HepG2 (cell line): Measurements from ENCODE around the gene BIRC7. TPM values are rescaled to one million over a fixed set of nuclear protein-coding genes. Genes with fewer than 3 reads are reported as not detected.
A peak's percentile ranks its signal among the peaks of the same experiment; 100 is the strongest.

Experiments
- ATAC-seq: fragments of 200-7000 bp; cut with Tn5 transposase; 3 replicates; pipeline ENCODE4 v1.9.1; 2020; ENCODE audit warnings: mild to moderate bottlenecking, moderate library complexity
- BruUV-seq: library from RNA; stranded (reverse); fragments of 400-500 nt; replicated peaks from 2 replicates; lab custom pipeline; 2021; lab: Mats Ljungman, UMichigan
- CTCF ChIA-PET: fragments of 300-600 bp; formaldehyde crosslinking; extraction: SDS; loops from one replicate; lab custom pipeline; 2021; ENCODE audit warnings: low total read pairs, inconsistent platforms, low intra/inter-chr PET ratio; lab: Yijun Ruan, JAX
- POLR2A ChIA-PET: fragments of 350-600 bp; sonication (Branson Sonifier 250); formaldehyde crosslinking; loops from one replicate; lab custom pipeline; 2020; ENCODE audit warnings: antibody characterized with exemption, inconsistent platforms; lab: Yijun Ruan, JAX
- DNase-seq: peaks from one replicate; pipeline ENCODE4 v3.0.0-alpha.2; 2015; ENCODE audit warnings: low spot score
- FAIRE-seq: peaks from 3 replicates; lab custom pipeline; 2011; peaks lifted over from hg19 to GRCh38; lab: Jason Lieb, UNC
- H2AFZ ChIP-seq: one replicate; pipeline ENCODE4 v1.6.1; 2011; ENCODE audit warnings: low read length, inconsistent platforms
- H3K27ac ChIP-seq: fragments of 300-600 bp; 3 replicates; pipeline ENCODE4 v1.8.0; 2011; ENCODE audit warnings: mixed run types, mild to moderate bottlenecking, mixed read lengths, low read length, inconsistent platforms; ENCODE audit not compliant: insufficient read depth; ENCODE audit errors: extremely low read length
- H3K27me3 ChIP-seq, 2 experiments: fragments of 200-600 bp in 1 of 2; 2 replicates in 1 of 2; 3 replicates in 1 of 2; pipeline versions ENCODE4 v1.6.0 to v1.8.0; 2011; ENCODE audit warnings: low read length in 2 of 2, mild to moderate bottlenecking in 2 of 2, moderate library complexity in 2 of 2, inconsistent platforms in 1 of 2; ENCODE audit not compliant: insufficient read depth in 2 of 2, control insufficient read depth in 1 of 2
- H3K36me3 ChIP-seq, 2 experiments: fragments of 200-600 bp in 1 of 2; replicated peaks in 1 of 2; 2 replicates in 1 of 2; 3 replicates in 1 of 2; pipeline versions ENCODE4 v1.5.1 to v1.8.0; 2011; ENCODE audit warnings: low read length in 2 of 2, inconsistent platforms in 1 of 2; ENCODE audit not compliant: insufficient read depth in 2 of 2, control insufficient read depth in 1 of 2
- H3K4me1 ChIP-seq: 2 replicates; pipeline ENCODE4 v1.5.1; 2012; ENCODE audit warnings: low read length, inconsistent platforms; ENCODE audit not compliant: insufficient read depth
- H3K4me2 ChIP-seq: 2 replicates; pipeline ENCODE4 v1.6.0; 2011; ENCODE audit warnings: low read depth, low read length, inconsistent platforms
- H3K4me3 ChIP-seq, 3 experiments: fragments of 200-600 bp in 1 of 3; sonication (generic), shearing (Covaris generic) in 1 of 3; replicated peaks in 1 of 3; 2 replicates each; pipeline ENCODE4 v1.5.1; 2011 to 2016; ENCODE audit warnings: low read length in 3 of 3, inconsistent platforms in 2 of 3, low read depth in 2 of 3, mild to moderate bottlenecking in 2 of 3, control low read depth in 1 of 3, mixed read lengths in 1 of 3; ENCODE audit not compliant: insufficient read depth in 1 of 3
- H3K79me2 ChIP-seq: one replicate; pipeline ENCODE4 v1.6.1; 2011; ENCODE audit warnings: low read length, inconsistent platforms; ENCODE audit not compliant: insufficient read depth
- H3K9ac ChIP-seq: 2 replicates; pipeline ENCODE4 v1.6.0; 2011; ENCODE audit warnings: mild to moderate bottlenecking, low read depth, low read length, inconsistent platforms; ENCODE audit not compliant: insufficient read depth
- H3K9me3 ChIP-seq: 2 replicates; pipeline ENCODE4 v1.5.1; 2012; ENCODE audit warnings: mild to moderate bottlenecking, low read length
- H4K20me1 ChIP-seq: 2 replicates; pipeline ENCODE4 v1.6.0; 2011; ENCODE audit warnings: inconsistent platforms, mild to moderate bottlenecking, low read length, moderate library complexity; ENCODE audit not compliant: insufficient read depth
- EED ChIP-seq: sonication (generic); formaldehyde crosslinking; IDR thresholded peaks from 2 replicates; pipeline ENCODE4 v1.5.0; 2020; ENCODE audit warnings: mild to moderate bottlenecking, missing genetic modification reagents
- FUBP1 ChIP-seq: sonication (generic); formaldehyde crosslinking; IDR thresholded peaks from 2 replicates; pipeline ENCODE4 v1.5.1; 2020; ENCODE audit warnings: missing genetic modification reagents, mild to moderate bottlenecking, borderline replicate concordance
- MAFG ChIP-seq: sonication (generic); formaldehyde crosslinking; IDR thresholded peaks from 2 replicates; pipeline ENCODE4 v1.5.1; 2020; ENCODE audit warnings: mild to moderate bottlenecking, missing genetic modification reagents
- MATR3 ChIP-seq: sonication (generic); formaldehyde crosslinking; IDR thresholded peaks from 2 replicates; pipeline ENCODE4 v1.4.0; 2020; ENCODE audit warnings: missing genetic modification reagents
- MIER3 ChIP-seq: IDR thresholded peaks from 2 replicates; pipeline ENCODE4 v1.6.1; 2016; ENCODE audit warnings: missing compliant biosample characterization, borderline replicate concordance
- MXD1 ChIP-seq: sonication (generic); formaldehyde crosslinking; IDR thresholded peaks from 2 replicates; pipeline ENCODE4 v1.4.0; 2020; ENCODE audit warnings: mild to moderate bottlenecking, missing genetic modification reagents
- NFIC ChIP-seq: IDR thresholded peaks from 2 replicates; pipeline ENCODE4 v1.6.1; 2012; ENCODE audit warnings: mild to moderate bottlenecking, low read length, inconsistent platforms
- POLR2A ChIP-seq, 2 experiments: IDR thresholded peaks; 2 replicates each; pipeline ENCODE4 v1.6.1; 2011; ENCODE audit warnings: low read depth in 2 of 2, low read length in 2 of 2, mild to moderate bottlenecking in 1 of 2, moderate library complexity in 1 of 2; ENCODE audit not compliant: insufficient read depth in 1 of 2
- POLR2AphosphoS2 ChIP-seq: IDR thresholded peaks from 2 replicates; pipeline ENCODE4 v1.6.1; 2011; ENCODE audit warnings: low read depth, low read length, improper control_type of control experiment
- RBFOX2 ChIP-seq: fragments of 200-400 bp; formaldehyde crosslinking; IDR thresholded peaks from 2 replicates; pipeline ENCODE4 v1.6.1; 2017; ENCODE audit warnings: low read depth, mild to moderate bottlenecking, low read length
- TBL1XR1 ChIP-seq: fragments of 150-350 bp; IDR thresholded peaks from 2 replicates; pipeline ENCODE4 v1.6.1; 2014; ENCODE audit warnings: borderline replicate concordance, low read length; ENCODE audit not compliant: partially characterized antibody
- WGBS: methylation state at CpG from one replicate; pipeline ENCODE4 v1.1.6; 2017; ENCODE audit warnings: low lambda C conversion rate; 5-methylcytosine and 5-hydroxymethylcytosine counted together
- in situ Hi-C: cut with HindIII; loops from 2 replicates; pipeline ENCODE4 v1.10.0; 2017; ENCODE audit warnings: low pct_unique_long_range_greater_than_20kb; ENCODE audit not compliant: extremely low pct_ligation_motif_present
- intact Hi-C: fragments of 100-400 bp; cut with micrococcal nuclease; formaldehyde crosslinking; loops from one replicate; pipeline ENCODE4 v1.10.0; 2022; ENCODE audit not compliant: unreplicated experiment
- polyA plus RNA-seq, 8 experiments: library from polyadenylated mRNA; depleted of rRNA in 3 of 8; stranded (reverse) in 7 of 8; unstranded in 1 of 8; fragments of >200 nt; fragmentation: Illumina TruSeq in 4 of 8; extraction: Trizol in 4 of 8; gene quantifications; 2 replicates each; pipeline versions ENCODE4 v1.2.1 to v1.2.3, GENCODE V29; 2011 to 2016; ENCODE audit warnings: low read depth in 4 of 8, missing spikeins in 1 of 8, mixed read lengths in 1 of 8; ENCODE audit not compliant: insufficient read depth in 1 of 8
- total RNA-seq, 5 experiments: library from RNA; depleted of rRNA; stranded (reverse); fragments of >200 nt; fragmentation: Illumina TruSeq; extraction: Trizol; gene quantifications; 2 replicates each; pipeline ENCODE4 v1.2.3, GENCODE V29; 2016; ENCODE audit warnings: low read depth in 1 of 5
- TF ChIP-seq, protein P1 (sequence below): sonication (generic); formaldehyde crosslinking; conservative IDR thresholded peaks from 2 replicates; pipeline ENCODE4 v1.8.1; 2023; ENCODE audit warnings: missing genetic modification reagents
- TF ChIP-seq, protein P2 (sequence below): sonication (generic); formaldehyde crosslinking; IDR thresholded peaks from 2 replicates; pipeline ENCODE4 v1.9.0; 2022; ENCODE audit warnings: missing genetic modification reagents, mild to moderate bottlenecking, borderline replicate concordance
- TF ChIP-seq, protein P3 (sequence below): sonication (generic); formaldehyde crosslinking; IDR thresholded peaks from 2 replicates; pipeline ENCODE4 v1.5.1; 2020; ENCODE audit warnings: missing genetic modification reagents, mild to moderate bottlenecking, borderline replicate concordance

The BIRC7 gene
- total and polyA plus RNA-seq, 2 of the 13 experiments (the other 11 are each of a cell fraction or from before 2014, with no cell fraction given) = 0.27 to 5.1 TPM

GRCh38 chr20:63284981-63285524, 49.3 kb downstream of the BIRC7 start (continued):
- TF ChIP-seq, protein P1, sequence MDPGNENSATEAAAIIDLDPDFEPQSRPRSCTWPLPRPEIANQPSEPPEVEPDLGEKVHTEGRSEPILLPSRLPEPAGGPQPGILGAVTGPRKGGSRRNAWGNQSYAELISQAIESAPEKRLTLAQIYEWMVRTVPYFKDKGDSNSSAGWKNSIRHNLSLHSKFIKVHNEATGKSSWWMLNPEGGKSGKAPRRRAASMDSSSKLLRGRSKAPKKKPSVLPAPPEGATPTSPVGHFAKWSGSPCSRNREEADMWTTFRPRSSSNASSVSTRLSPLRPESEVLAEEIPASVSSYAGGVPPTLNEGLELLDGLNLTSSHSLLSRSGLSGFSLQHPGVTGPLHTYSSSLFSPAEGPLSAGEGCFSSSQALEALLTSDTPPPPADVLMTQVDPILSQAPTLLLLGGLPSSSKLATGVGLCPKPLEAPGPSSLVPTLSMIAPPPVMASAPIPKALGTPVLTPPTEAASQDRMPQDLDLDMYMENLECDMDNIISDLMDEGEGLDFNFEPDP (CRISPR knock-in tag) = 0 out of 2 replicates have a peak, but pooled peaks have one; percentile 68
- TF ChIP-seq MIER3 (CRISPR knock-in tag) = no peak

DNA sequence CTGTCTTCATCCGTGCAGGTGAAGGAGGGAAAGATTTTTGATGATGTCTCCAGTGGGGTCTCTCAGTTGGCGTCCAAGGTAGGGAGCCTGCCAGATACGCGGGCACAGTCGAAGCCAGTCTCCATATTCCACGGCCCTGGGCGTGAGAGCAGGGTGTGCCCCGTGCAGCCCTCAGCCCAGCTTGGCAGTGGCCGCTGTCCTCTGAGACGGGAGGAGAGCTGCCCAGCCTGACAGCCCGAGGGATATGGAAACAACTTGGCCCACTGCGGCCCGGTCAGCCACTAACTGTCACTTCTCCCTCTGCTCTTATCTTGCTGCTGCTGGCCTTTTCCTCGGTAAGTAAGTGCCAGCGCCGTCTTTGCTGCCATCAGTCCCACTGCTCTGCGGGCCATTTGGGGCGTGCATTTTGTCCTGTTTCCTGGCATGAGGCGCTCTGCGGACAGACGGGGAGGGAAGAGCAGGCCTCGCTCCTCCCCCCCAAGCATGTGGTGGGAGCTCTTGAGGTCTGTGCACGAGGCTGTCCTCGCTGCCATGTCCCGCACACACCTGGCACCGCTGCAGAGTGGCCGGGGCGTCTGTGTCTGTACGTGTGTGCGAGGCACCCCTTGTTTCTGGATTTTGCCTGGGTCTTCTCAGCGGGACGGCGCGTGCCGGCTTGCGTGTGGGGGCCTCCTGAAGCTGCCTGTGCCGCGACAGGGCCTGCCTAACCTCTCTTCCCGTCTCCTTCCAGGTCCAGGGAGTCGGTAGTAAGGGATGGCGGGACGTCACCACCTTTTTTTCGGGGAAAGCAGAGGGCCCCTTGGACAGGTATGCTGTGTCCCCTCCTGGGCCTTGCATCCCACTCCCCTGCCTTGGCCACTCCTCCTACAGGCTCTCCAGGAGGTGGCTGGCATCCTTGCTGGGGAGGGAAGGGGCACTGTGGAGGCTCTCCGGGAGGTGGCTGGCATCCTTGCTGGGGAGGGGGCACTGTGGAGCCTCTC, 50.2 kb downstream of the BIRC7 start:
- CTCF ChIA-PET = no interaction called here
- FAIRE-seq = no peak
- no peaks in the 10 kb centered on the region for H3K27me3 ChIP-seq
- no peak overlapping the region for H3K9ac ChIP-seq
- H2AFZ ChIP-seq = no peak overlapping the region
- H3K9me3 ChIP-seq = no peaks in the 10 kb centered on the region
- H3K4me1 ChIP-seq = peaks cover 6% of the 10 kb centered on the region
- intact Hi-C loops (no loop called here), in situ Hi-C loops (no loop called here)
- H3K4me2 ChIP-seq = no peak overlapping the region
- no peak for ATAC-seq
- H3K36me3 ChIP-seq = peaks cover 39 to 57% of the 10 kb centered on the region in 2 experiments
- 98% methylated on average over 44 of the region's 44 CpGs for WGBS
- BruUV-seq = no TSS peak
- H3K27ac ChIP-seq = no peak overlapping the region
- H4K20me1 ChIP-seq = peaks cover 7% of the 10 kb centered on the region; the same call in 1 of the 2 replicates
- DNase-seq = no peak
- H3K79me2 ChIP-seq = no peaks in the 10 kb centered on the region
- H3K4me3 ChIP-seq = no peak overlapping the region
- POLR2A ChIA-PET = no interaction called here
- no peak for TF ChIP-seq MATR3 (CRISPR knock-in tag)
- peak; percentile 57 for TF ChIP-seq RBFOX2
- TF ChIP-seq MXD1 (CRISPR knock-in tag) = no peak
- TF ChIP-seq, protein P2, sequence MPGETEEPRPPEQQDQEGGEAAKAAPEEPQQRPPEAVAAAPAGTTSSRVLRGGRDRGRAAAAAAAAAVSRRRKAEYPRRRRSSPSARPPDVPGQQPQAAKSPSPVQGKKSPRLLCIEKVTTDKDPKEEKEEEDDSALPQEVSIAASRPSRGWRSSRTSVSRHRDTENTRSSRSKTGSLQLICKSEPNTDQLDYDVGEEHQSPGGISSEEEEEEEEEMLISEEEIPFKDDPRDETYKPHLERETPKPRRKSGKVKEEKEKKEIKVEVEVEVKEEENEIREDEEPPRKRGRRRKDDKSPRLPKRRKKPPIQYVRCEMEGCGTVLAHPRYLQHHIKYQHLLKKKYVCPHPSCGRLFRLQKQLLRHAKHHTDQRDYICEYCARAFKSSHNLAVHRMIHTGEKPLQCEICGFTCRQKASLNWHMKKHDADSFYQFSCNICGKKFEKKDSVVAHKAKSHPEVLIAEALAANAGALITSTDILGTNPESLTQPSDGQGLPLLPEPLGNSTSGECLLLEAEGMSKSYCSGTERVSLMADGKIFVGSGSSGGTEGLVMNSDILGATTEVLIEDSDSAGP = peak; percentile 23; the same call in 1 of the 2 replicates
- 0 out of 2 replicates have a peak, but pooled peaks have one; percentile 40 for TF ChIP-seq MAFG (CRISPR knock-in tag)
- TF ChIP-seq TBL1XR1 = no peak
- 0 out of 2 replicates have a peak, but pooled peaks have one; percentile 67 for TF ChIP-seq POLR2AphosphoS2
- no peak for TF ChIP-seq FUBP1
- TF ChIP-seq NFIC = no peak
- TF ChIP-seq EED (CRISPR knock-in tag) = no peak
- TF ChIP-seq, protein P3, sequence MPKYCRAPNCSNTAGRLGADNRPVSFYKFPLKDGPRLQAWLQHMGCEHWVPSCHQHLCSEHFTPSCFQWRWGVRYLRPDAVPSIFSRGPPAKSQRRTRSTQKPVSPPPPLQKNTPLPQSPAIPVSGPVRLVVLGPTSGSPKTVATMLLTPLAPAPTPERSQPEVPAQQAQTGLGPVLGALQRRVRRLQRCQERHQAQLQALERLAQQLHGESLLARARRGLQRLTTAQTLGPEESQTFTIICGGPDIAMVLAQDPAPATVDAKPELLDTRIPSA = 0 out of 2 replicates have a peak, but pooled peaks have one; percentile 56
- TF ChIP-seq POLR2A (IDR thresholded peaks at IDR 0.05; ENCODE audit: insufficient read depth in 1 of 2, low read depth in 2 of 2, low read length in 2 of 2) = 0 out of 4 replicates have a peak, but pooled peaks of 1 of the 2 experiments have one; percentile 14
